Glutamatergic neuron (in vitro differentiated cells): ENCODE results near the gene VPS39. TPM values are rescaled to one million over a fixed set of nuclear protein-coding genes. Genes with fewer than 3 reads are reported as not detected.

Source experiments
- DNase-seq: peaks from one replicate; pipeline ENCODE4 v3.0.0; 2022
- H3K27ac Mint-ChIP-seq: one replicate; pipeline ENCODE4 v1.8.0; 2020; ENCODE audit warnings: mild to moderate bottlenecking, mixed read lengths, inconsistent platforms; ENCODE audit not compliant: unreplicated experiment
- H3K27me3 Mint-ChIP-seq: one replicate; pipeline ENCODE4 v1.8.0; 2020; ENCODE audit warnings: mild to moderate bottlenecking, moderate library complexity, mixed read lengths, inconsistent platforms; ENCODE audit not compliant: unreplicated experiment
- H3K36me3 Mint-ChIP-seq: one replicate; pipeline ENCODE4 v1.8.0; 2020; ENCODE audit warnings: mild to moderate bottlenecking, mixed read lengths, inconsistent platforms; ENCODE audit not compliant: unreplicated experiment
- H3K4me1 Mint-ChIP-seq: one replicate; pipeline ENCODE4 v1.8.0; 2020; ENCODE audit warnings: mild to moderate bottlenecking, low read depth, mixed read lengths, inconsistent platforms; ENCODE audit not compliant: unreplicated experiment
- H3K4me3 Mint-ChIP-seq: one replicate; pipeline ENCODE4 v1.8.0; 2020; ENCODE audit warnings: mild to moderate bottlenecking, mixed read lengths, inconsistent platforms; ENCODE audit not compliant: unreplicated experiment
- H3K9me3 Mint-ChIP-seq: one replicate; pipeline ENCODE4 v1.8.0; 2020; ENCODE audit warnings: mild to moderate bottlenecking, moderate library complexity, mixed read lengths, inconsistent platforms; ENCODE audit not compliant: unreplicated experiment
- total RNA-seq: library from RNA; stranded (reverse); fragmentation: NEBNext Ultra II Directional; extraction: Animal tissue kit (Norgen Biotek cat#: 25700); gene quantifications from one replicate; pipeline ENCODE4 v1.2.1, GENCODE V29; 2021; ENCODE audit not compliant: unreplicated experiment
- TF ChIP-seq, protein P1 (sequence below): fragments of 200-600 bp; sonication (generic); IDR thresholded peaks from one replicate; pipeline ENCODE4 v1.5.0; 2021; ENCODE audit not compliant: partially characterized antibody, unreplicated experiment

Gene VPS39
- total RNA-seq, 1 donor from 2014 or later = 94.4 TPM

DNA sequence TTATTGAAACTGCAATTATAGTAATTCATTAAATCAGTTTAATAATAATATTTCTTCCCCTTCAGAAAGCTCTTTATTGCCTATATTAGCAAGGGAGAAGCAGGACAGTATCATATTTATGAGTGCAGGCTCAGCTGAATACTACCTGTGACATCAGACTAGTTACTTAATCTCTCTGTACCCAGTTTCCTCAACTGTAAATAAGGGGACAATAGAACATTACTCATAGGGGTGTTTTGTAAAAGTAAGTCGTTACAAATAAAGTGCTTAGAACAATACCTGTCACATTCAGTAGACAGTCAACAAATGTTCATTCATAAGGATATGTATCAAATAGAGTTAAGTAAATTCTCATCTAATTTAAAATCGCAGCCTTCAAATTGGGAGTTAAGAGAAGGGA, 12.1 kb upstream of the VPS39 start:
- TF ChIP-seq, protein P1, sequence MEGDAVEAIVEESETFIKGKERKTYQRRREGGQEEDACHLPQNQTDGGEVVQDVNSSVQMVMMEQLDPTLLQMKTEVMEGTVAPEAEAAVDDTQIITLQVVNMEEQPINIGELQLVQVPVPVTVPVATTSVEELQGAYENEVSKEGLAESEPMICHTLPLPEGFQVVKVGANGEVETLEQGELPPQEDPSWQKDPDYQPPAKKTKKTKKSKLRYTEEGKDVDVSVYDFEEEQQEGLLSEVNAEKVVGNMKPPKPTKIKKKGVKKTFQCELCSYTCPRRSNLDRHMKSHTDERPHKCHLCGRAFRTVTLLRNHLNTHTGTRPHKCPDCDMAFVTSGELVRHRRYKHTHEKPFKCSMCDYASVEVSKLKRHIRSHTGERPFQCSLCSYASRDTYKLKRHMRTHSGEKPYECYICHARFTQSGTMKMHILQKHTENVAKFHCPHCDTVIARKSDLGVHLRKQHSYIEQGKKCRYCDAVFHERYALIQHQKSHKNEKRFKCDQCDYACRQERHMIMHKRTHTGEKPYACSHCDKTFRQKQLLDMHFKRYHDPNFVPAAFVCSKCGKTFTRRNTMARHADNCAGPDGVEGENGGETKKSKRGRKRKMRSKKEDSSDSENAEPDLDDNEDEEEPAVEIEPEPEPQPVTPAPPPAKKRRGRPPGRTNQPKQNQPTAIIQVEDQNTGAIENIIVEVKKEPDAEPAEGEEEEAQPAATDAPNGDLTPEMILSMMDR = no peak
- DNase-seq = no peak
- Mint-ChIP-seq H3K27me3 (no peaks in the 10 kb centered on the region), H3K4me3 (no peak overlapping the region), H3K9me3 (no peaks in the 10 kb centered on the region), H3K27ac (no peak overlapping the region), H3K36me3 (no peaks in the 10 kb centered on the region), H3K4me1 (no peaks in the 10 kb centered on the region)

GRCh38 chr15:42218953-42219592, 11.0 kb upstream of the VPS39 start:
- Mint-ChIP-seq H3K36me3 (no peaks in the 10 kb centered on the region), H3K9me3 (no peaks in the 10 kb centered on the region), H3K27me3 (no peaks in the 10 kb centered on the region), H3K4me3 (no peak overlapping the region), H3K27ac (no peak overlapping the region), H3K4me1 (no peaks in the 10 kb centered on the region)
- TF ChIP-seq, protein P1 = no peak
- DNase-seq = no peak

GRCh38 chr15:42217568-42217967, 9.5 kb upstream of the VPS39 start:
- Mint-ChIP-seq H3K4me1 (no peaks in the 10 kb centered on the region), H3K9me3 (no peaks in the 10 kb centered on the region), H3K27ac (no peak overlapping the region), H3K4me3 (no peak overlapping the region), H3K27me3 (no peaks in the 10 kb centered on the region), H3K36me3 (no peaks in the 10 kb centered on the region)
- DNase-seq = no peak
- TF ChIP-seq, protein P1 = no peak

GRCh38 chr15:42215913-42216829, 8.1 kb upstream of the VPS39 start:
- no peak for DNase-seq
- H3K4me3 Mint-ChIP-seq = no peak overlapping the region
- no peaks in the 10 kb centered on the region for H3K9me3 Mint-ChIP-seq
- H3K4me1 Mint-ChIP-seq = no peaks in the 10 kb centered on the region
- no peak overlapping the region for H3K27ac Mint-ChIP-seq
- TF ChIP-seq, protein P1 = no peak
- H3K36me3 Mint-ChIP-seq = no peaks in the 10 kb centered on the region
- H3K27me3 Mint-ChIP-seq = no peaks in the 10 kb centered on the region

GRCh38 chr15:42214600-42214999, 6.5 kb upstream of the VPS39 start:
- Mint-ChIP-seq H3K4me3 (no peak overlapping the region), H3K36me3 (no peaks in the 10 kb centered on the region), H3K27ac (no peak overlapping the region), H3K4me1 (no peaks in the 10 kb centered on the region), H3K27me3 (no peaks in the 10 kb centered on the region), H3K9me3 (no peaks in the 10 kb centered on the region)
- TF ChIP-seq, protein P1 = no peak
- no peak for DNase-seq
